Heart left ventricle (tissue), 16 donors: ENCODE results near the gene VIPAS39. TPM values are rescaled to one million over a fixed set of nuclear protein-coding genes. Genes with fewer than 3 reads are reported as not detected.

Experiments used
- ATAC-seq, 4 donors: fragments of 200-7000 bp; cut with Tn5 transposase; one replicate each; pipeline ENCODE4 v1.9.1; 2020 to 2022; ENCODE audit warnings: moderate library complexity in 4 of 4, mild to moderate bottlenecking in 3 of 4, moderate number of reproducible peaks in 1 of 4
- DNase-seq, 5 donors: peaks; one replicate each; pipeline ENCODE4 v3.0.0-alpha.2; 2020
- H3K27ac ChIP-seq, 12 donors: fragments of 200-600 bp; sonication (generic) in 4 of 12; one replicate each; pipeline versions ENCODE4 v1.5.0 to v1.8.0; 2016 to 2022; ENCODE audit warnings: mild to moderate bottlenecking in 2 of 12
- H3K27me3 ChIP-seq, 9 donors: fragments of 200-600 bp; sonication (generic) in 2 of 9; one replicate each; pipeline versions ENCODE4 v1.5.1 to v1.8.0; 2016 to 2022; ENCODE audit warnings: mild to moderate bottlenecking in 3 of 9
- H3K36me3 ChIP-seq, 9 donors: fragments of 200-600 bp; sonication (generic) in 2 of 9; one replicate each; pipeline versions ENCODE4 v1.5.0 to v1.8.0; 2018 to 2022; ENCODE audit warnings: mild to moderate bottlenecking in 2 of 9
- H3K4me1 ChIP-seq, 12 donors: fragments of 200-600 bp; sonication (generic) in 4 of 12; one replicate each; pipeline versions ENCODE4 v1.5.0 to v1.8.0; 2016 to 2022; ENCODE audit warnings: mild to moderate bottlenecking in 3 of 12
- H3K4me3 ChIP-seq, 12 donors: fragments of 200-600 bp; sonication (generic) in 4 of 12; one replicate each; pipeline versions ENCODE4 v1.5.0 to v1.8.0; 2017 to 2022; ENCODE audit warnings: mild to moderate bottlenecking in 9 of 12, moderate library complexity in 4 of 12
- H3K9me3 ChIP-seq, 12 donors: fragments of 200-600 bp; sonication (generic) in 4 of 12; one replicate each; pipeline versions ENCODE4 v1.5.0 to v1.8.0; 2016 to 2022; ENCODE audit warnings: mild to moderate bottlenecking in 1 of 12
- CTCF ChIP-seq, 12 donors: fragments of 200-600 bp; sonication (generic) in 4 of 12; IDR thresholded peaks; one replicate each; pipeline versions ENCODE4 v1.5.0 to v1.8.0; 2018 to 2022; ENCODE audit warnings: antibody characterized with exemption in 12 of 12, mild to moderate bottlenecking in 5 of 12
- POLR2A ChIP-seq, 2 donors: fragments of 450-650 bp; IDR thresholded peaks; one replicate each; pipeline ENCODE4 v1.6.1; 2017; ENCODE audit warnings: antibody characterized with exemption in 2 of 2, mild to moderate bottlenecking in 2 of 2, moderate library complexity in 2 of 2
- WGBS, 4 donors: extraction: QIAGEN DNeasy Blood & Tissue Kit in 2 of 4; methylation state at CpG; one replicate each; pipeline versions ENCODE4 v1.1.5 to v1.1.7; 2013 to 2018; 5-methylcytosine and 5-hydroxymethylcytosine counted together
- intact Hi-C, 10 donors: fragments of 100-400 bp; cut with DNase I; formaldehyde crosslinking; loops; one replicate each; pipeline versions ENCODE4 v1.11.1 to v1.14.2; 2022
- polyA plus RNA-seq, 2 donors: library from polyadenylated mRNA; stranded (reverse); fragments of 200-250 nt; gene quantifications; one replicate each; pipeline ENCODE4 v1.2.3, GENCODE V29; 2013
- total RNA-seq, 9 donors: library from RNA; depleted of rRNA in 2 of 9; stranded (reverse); fragments of >200 nt in 2 of 9; fragmentation: NEBNext Ultra II Directional in 3 of 9; extraction: Animal tissue kit (Norgen Biotek cat#: 25700) in 3 of 9; gene quantifications; one replicate each; pipeline versions ENCODE4 v1.1.0 to v1.2.4, GENCODE V29; 2016 to 2023
- donor health status: ischemic (EF 13 %, LVEDD 7.1; RV severe dilation, severe dysfunction).
- donor health status: healthy with polysubstance abuse.
- donor health status: DM: no; HTN: yes; CAD: no.
- donor health status: DM: no; HTN: no; CAD: no.
- donor health status: ischemic (EF 25% LVEDD 6.9; RV normal size, moderate dysfunction).
- donor health status: ischemic (EF 25% LVEDD 5.7; RV mildly dilated, moderate dysfunction).
- donor health status: healthy.
- donor health status: DM: yes; HTN: yes; CAD: no.
- donor health status: ischemic (EF 35%, LVEDD 5.7; RV mildly dilated, moderate dysfunction).
- donor health status: nonischemic (EF 11% LVEDD 7.7; RV severe dilation, severe dysfunction).
- donor health status: DM: yes; HTN: yes; CAD: no.
- donor health status: PGD.
- donor health status: ischemic (EF 29% LVEDD 5.4; RV normal size, mild dysfunction).
- donor health status: nonischemic (EF 23%, LVEDD 6.1; RV moderate dilation, normal function).

The VIPAS39 gene
- total and polyA plus RNA-seq, 11 donors, result 6.6 to 18.4 (median 13.8) TPM

- ATAC-seq, result no peak
- H3K36me3 ChIP-seq, result no peaks in the 10 kb centered on the region
- H3K27me3 ChIP-seq, result no peaks in the 10 kb centered on the region
- H3K4me3 ChIP-seq, result no peak overlapping the region
- H3K27ac ChIP-seq, result no peak overlapping the region
- no peaks in the 10 kb centered on the region for H3K9me3 ChIP-seq
- DNase-seq, result no peak
- TF ChIP-seq POLR2A (IDR thresholded peaks at IDR 0.05) (no peak), CTCF (IDR thresholded peaks at IDR 0.05) (no peak)
- H3K4me1 ChIP-seq, result no peaks in the 10 kb centered on the region
- intact Hi-C loops, result no loop called here
- 76 to 81% (median 78%) methylated on average over 7 of the region's 7 CpGs for WGBS, 4 donors
Observed at GRCh38 chr14:77488558-77488957, 31.2 kb upstream of the VIPAS39 start.

GRCh38 chr14:77485901-77486678 lies 28.7 kb upstream of the VIPAS39 start:
- WGBS, 4 donors, result 88 to 96% (median 90%) methylated on average over 6 to 7 of the region's 7 CpGs
- no peak for ATAC-seq
- Histone ChIP-seq H3K27me3 (no peaks in the 10 kb centered on the region), H3K4me1 (no peaks in the 10 kb centered on the region), H3K4me3 (no peak overlapping the region), H3K36me3 (no peaks in the 10 kb centered on the region), H3K9me3 (no peaks in the 10 kb centered on the region), H3K27ac (no peak overlapping the region)
- no peak for DNase-seq
- intact Hi-C loops, result no loop called here
- TF ChIP-seq POLR2A (IDR thresholded peaks at IDR 0.05) (no peak), CTCF (IDR thresholded peaks at IDR 0.05) (no peak)

GRCh38 chr14:77485256-77485655 lies 27.9 kb upstream of the VIPAS39 start:
- no peaks in the 10 kb centered on the region for H3K36me3 ChIP-seq
- H3K9me3 ChIP-seq, result no peaks in the 10 kb centered on the region
- H3K4me3 ChIP-seq, result no peak overlapping the region
- intact Hi-C loops, result no loop called here
- TF ChIP-seq CTCF (IDR thresholded peaks at IDR 0.05), result no peak
- DNase-seq (no peak), ATAC-seq (peak in 2 of 4 donors; percentile 29 to 47)
- WGBS, 4 donors, result 79 to 93% (median 86%) methylated on average over 2 to 3 of the region's 3 CpGs
- no peaks in the 10 kb centered on the region for H3K4me1 ChIP-seq
- no peaks in the 10 kb centered on the region for H3K27me3 ChIP-seq
- no peak overlapping the region for H3K27ac ChIP-seq

GRCh38 chr14:77482422-77482821 lies 25.0 kb upstream of the VIPAS39 start:
- Histone ChIP-seq H3K27ac (no peak overlapping the region), H3K27me3 (no peaks in the 10 kb centered on the region), H3K4me1 (no peaks in the 10 kb centered on the region), H3K36me3 (no peaks in the 10 kb centered on the region), H3K4me3 (no peak overlapping the region), H3K9me3 (no peaks in the 10 kb centered on the region)
- no peak for TF ChIP-seq POLR2A (IDR thresholded peaks at IDR 0.05)
- no peak for TF ChIP-seq CTCF (IDR thresholded peaks at IDR 0.05)
- 58 to 79% (median 66%) methylated on average over 7 to 8 of the region's 8 CpGs for WGBS, 4 donors
- intact Hi-C loops, result no loop called here
- no peak for DNase-seq
- no peak for ATAC-seq
